Right renal pelvis (tissue), 4 donors: ENCODE results near the gene ITGB7. TPM values are rescaled to one million over a fixed set of nuclear protein-coding genes. Genes with fewer than 3 reads are reported as not detected.

Experiments used
- DNase-seq, 4 donors: peaks; one replicate each; pipeline ENCODE4 v3.0.0-alpha.2; 2013; ENCODE audit warnings: low read depth in 4 of 4, low spot score in 3 of 4, missing footprints in 1 of 4
- polyA plus RNA-seq, 4 donors: library from polyadenylated mRNA; unstranded; fragments of 120-200 nt; gene quantifications; one replicate each; pipeline ENCODE4 v1.2.1, GENCODE V29; 2013; ENCODE audit not compliant: insufficient read length in 4 of 4

Gene ITGB7
- polyA plus RNA-seq, 4 donors, result 1.4 to 1.8 (median 1.6) TPM

GRCh38 chr12:53159195-53159839 is 47.7 kb downstream of the ITGB7 start:
- peak in 3 of 4 donors; percentile 57 for DNase-seq

GRCh38 chr12:53152390-53152789 is 54.7 kb downstream of the ITGB7 start:
- no peak for DNase-seq

GRCh38 chr12:53151039-53151438 is 56.0 kb downstream of the ITGB7 start:
- DNase-seq, result no peak

- DNase-seq, result no peak
Observed at GRCh38 chr12:53147653-53148052, 59.4 kb downstream of the ITGB7 start.

GRCh38 chr12:53147181-53147580 is 59.9 kb downstream of the ITGB7 start:
- no peak for DNase-seq

- no peak for DNase-seq
Observed at GRCh38 chr12:53145383-53146260, 61.4 kb downstream of the ITGB7 start.

GRCh38 chr12:53143355-53143754 is 63.7 kb downstream of the ITGB7 start:
- DNase-seq, result no peak

Other genes starting within 250 kb of the ITGB7 start
- gene EIF4B, start 200.8 kb downstream of the ITGB7 start, polyA plus RNA-seq, result 100 to 1,000 TPM; 447 to 553 (median 503) TPM
- 100 to 1,000 TPM in 3 of 4 donors, 10 to 100 TPM in 1; 89.0 to 129 (median 105) TPM for gene TNS2, start 157.2 kb downstream of the ITGB7 start, polyA plus RNA-seq
- gene SPRYD3, start 127.9 kb downstream of the ITGB7 start, polyA plus RNA-seq, result 10 to 100 TPM; 17.7 to 21.9 (median 20.8) TPM
- 10 to 100 TPM; 11.0 to 26.8 (median 12.7) TPM for gene IGFBP6, start 109.6 kb downstream of the ITGB7 start, polyA plus RNA-seq
- gene SOAT2, start 103.8 kb downstream of the ITGB7 start, polyA plus RNA-seq, result 1 to 10 TPM; 1.1 to 2.6 (median 1.6) TPM
- gene ZNF740, start 26.5 kb downstream of the ITGB7 start, polyA plus RNA-seq, result 10 to 100 TPM; 65.7 to 81.2 (median 71.4) TPM
- gene CSAD, start 26.3 kb downstream of the ITGB7 start, polyA plus RNA-seq, result 10 to 100 TPM; 34.5 to 56.4 (median 37.8) TPM
- gene RARG, start 25.0 kb upstream of the ITGB7 start, polyA plus RNA-seq, result 10 to 100 TPM; 30.9 to 41.5 (median 32.7) TPM
- 10 to 100 TPM in 1 of 4 donors, 1 to 10 TPM in 3; 8.9 to 11.3 (median 9.1) TPM for gene ESPL1, start 61.0 kb upstream of the ITGB7 start, polyA plus RNA-seq
- 100 to 1,000 TPM; 642 to 677 (median 662) TPM for gene PFDN5, start 88.3 kb upstream of the ITGB7 start, polyA plus RNA-seq
- 10 to 100 TPM; 49.8 to 62.4 (median 51.0) TPM for gene MYG1, start 92.4 kb upstream of the ITGB7 start, polyA plus RNA-seq
- 10 to 100 TPM; 76.1 to 84.9 (median 79.1) TPM for gene AAAS, start 114.4 kb upstream of the ITGB7 start, polyA plus RNA-seq
- gene SP7, start 129.1 kb upstream of the ITGB7 start, polyA plus RNA-seq, result under 1 TPM; 0.14 to 0.30 (median 0.16) TPM
- gene SP1, start 172.9 kb upstream of the ITGB7 start, polyA plus RNA-seq, result 10 to 100 TPM; 67.0 to 85.0 (median 78.8) TPM
- gene AMHR2, start 216.6 kb upstream of the ITGB7 start, polyA plus RNA-seq, result under 1 TPM; 0.21 to 0.54 (median 0.38) TPM
- gene PRR13, start 234.5 kb upstream of the ITGB7 start, polyA plus RNA-seq, result 100 to 1,000 TPM; 186 to 223 (median 206) TPM
- gene PCBP2, start 244.9 kb upstream of the ITGB7 start, polyA plus RNA-seq, result 1,000 to 10,000 TPM; 1,030 to 1,212 (median 1,099) TPM